GM21723 (cell line): ENCODE results near the gene RNFT1.
"Not testable (repeated sequence)": the region's sequence is repeated elsewhere in the genome, so short reads cannot be mapped to it uniquely, and the experiment has no call there.

ENCODE experiments used
- ATAC-seq: cut with Tn5 transposase; IDR thresholded peaks from one replicate; pipeline ENCODE4 v1.9.1; 2021; ENCODE audit warnings: mild to moderate bottlenecking, moderate library complexity; ENCODE audit not compliant: unreplicated experiment

Gene RNFT1, protein sequence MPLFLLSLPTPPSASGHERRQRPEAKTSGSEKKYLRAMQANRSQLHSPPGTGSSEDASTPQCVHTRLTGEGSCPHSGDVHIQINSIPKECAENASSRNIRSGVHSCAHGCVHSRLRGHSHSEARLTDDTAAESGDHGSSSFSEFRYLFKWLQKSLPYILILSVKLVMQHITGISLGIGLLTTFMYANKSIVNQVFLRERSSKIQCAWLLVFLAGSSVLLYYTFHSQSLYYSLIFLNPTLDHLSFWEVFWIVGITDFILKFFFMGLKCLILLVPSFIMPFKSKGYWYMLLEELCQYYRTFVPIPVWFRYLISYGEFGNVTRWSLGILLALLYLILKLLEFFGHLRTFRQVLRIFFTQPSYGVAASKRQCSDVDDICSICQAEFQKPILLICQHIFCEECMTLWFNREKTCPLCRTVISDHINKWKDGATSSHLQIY

GRCh38 chr17:59964482-59965328, at the start of gene RNFT1:
RNFT1 (minus strand) TSS chr17:59964740; CDS start chr17:59964663, 77 bp downstream.
- ATAC-seq, result peak; percentile 77

- ATAC-seq, result not testable (repeated sequence)
These were observed 44.8 kb upstream of the RNFT1 start for GRCh38 chr17:60009326-60009725.

DNA sequence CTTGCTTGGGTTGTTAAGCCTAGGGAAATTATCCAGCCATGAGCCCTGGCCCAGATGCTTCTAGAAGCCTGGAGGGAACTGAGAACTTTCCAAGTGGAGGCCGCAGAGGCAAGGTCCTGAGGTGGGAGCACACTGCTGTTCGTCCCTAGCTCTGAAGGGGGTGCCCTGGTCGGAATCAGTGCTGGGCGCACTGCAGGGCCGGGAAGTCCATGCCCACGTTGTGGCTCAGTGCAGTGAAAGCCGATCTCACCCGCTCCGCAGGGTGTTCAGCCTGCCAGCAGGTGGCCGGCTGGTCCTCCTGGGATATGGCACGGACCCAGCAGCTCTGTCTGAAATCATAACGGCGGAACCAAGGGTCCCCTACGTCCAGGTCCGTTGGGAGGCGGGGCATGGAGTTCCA, 43.8 kb upstream of the RNFT1 start:
- not testable (repeated sequence) for ATAC-seq

DNA sequence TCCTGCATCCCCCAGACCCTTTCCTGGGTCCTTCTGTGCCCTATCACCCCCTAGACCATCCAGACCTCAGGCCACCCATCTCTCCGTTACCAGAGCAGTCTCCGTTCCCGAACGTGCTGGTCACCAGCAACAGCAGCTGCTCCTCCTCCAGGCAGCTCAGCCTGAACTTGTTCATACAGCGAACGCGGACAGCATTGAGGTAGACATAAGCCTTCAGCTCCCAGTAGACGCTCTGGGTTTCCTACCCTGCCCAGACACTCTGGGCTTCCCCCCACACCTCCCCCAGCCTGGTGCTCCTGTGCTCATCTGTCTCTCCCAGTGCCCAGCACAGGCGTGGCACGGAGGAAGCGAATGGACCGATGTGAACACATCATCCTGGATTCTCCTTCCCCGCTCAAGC, 41.6 kb upstream of the RNFT1 start:
- no peak for ATAC-seq

GRCh38 chr17:60004561-60004960, 40.0 kb upstream of the RNFT1 start:
- not testable (repeated sequence) for ATAC-seq

DNA sequence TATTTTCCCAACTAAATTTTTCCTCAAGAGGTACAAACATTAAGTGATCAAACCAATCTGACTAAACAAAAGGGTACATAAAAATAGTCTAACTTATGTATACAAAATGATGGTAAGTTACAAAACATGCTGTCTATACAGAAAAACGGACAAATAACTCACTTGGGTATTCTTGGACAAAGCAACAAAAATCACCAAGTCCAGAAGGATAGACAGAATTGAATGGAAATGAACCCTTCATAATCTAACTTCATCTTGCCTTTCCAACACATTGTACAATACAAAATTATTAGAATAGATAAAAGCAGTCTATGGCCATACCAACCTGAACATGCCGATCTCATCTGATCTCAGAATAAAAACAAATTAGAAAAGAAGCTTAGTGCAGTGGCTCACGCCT, 37.9 kb upstream of the RNFT1 start:
- not testable (repeated sequence) for ATAC-seq

DNA sequence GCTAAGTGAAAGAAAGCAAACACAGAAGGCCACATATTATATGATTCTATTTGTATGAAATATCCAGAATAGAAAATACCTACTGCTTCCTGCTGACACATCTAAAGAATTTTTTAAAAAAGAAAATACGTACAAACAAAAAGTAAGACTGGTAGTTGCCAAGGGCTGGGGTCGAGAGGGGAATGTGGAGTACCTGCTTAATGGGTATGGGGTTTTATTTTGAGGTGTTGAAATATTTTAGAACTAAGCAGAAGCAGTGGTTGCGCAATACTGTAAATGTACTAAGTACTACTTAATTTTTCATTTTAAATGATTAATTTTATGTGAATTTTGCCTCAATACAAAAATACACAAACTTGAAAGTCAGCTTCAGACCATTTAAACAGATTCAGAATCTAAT, 32.1 kb upstream of the RNFT1 start:
- ATAC-seq, result not testable (repeated sequence)

DNA sequence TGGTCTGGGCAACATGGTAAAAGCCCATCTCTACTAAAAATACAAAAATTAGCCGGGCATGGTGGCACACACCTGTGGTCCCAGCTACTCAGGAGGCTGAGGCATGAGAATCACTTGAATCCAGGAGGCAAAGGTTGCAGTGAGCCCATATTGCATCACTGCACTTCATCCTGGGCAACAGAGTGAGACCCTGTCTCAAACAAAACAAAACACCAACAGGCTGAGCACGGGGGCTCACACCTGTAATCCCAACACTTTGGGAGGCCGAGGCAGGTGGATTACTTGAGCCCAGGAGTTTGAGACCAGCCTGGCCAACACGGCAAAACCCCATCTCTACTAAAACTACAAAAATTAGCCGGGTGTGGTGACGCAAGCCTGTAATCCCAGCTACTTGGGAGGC, 10.6 kb upstream of the RNFT1 start:
- not testable (repeated sequence) for ATAC-seq

DNA sequence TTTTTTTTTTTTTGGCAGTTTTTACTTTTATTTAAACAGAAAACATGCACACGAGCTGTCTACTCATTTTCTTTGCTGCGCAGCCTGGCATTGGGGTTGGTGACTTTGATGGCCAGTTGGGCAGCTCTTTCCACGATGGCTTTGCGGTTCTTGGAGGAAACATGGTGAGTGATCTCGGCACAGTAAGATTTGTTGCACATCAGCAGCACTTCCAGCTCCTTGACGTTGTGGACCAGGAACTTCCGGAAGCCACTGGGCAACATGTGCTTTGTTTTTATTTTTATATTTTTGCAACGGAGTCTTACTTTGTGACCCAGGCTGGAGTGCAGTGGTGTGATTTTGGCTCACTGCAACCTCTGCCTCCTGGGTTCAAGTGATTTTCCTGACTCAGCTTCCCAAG, 8.9 kb upstream of the RNFT1 start:
- ATAC-seq, result not testable (repeated sequence)

GRCh38 chr17:59972778-59973177, 8.2 kb upstream of the RNFT1 start:
- no peak for ATAC-seq

- not testable (repeated sequence) for ATAC-seq
These were observed 7.2 kb upstream of the RNFT1 start for GRCh38 chr17:59971771-59972170.

GRCh38 chr17:59963738-59964481, 630 bp downstream of the RNFT1 start:
- peak; percentile 61 for ATAC-seq

DNA sequence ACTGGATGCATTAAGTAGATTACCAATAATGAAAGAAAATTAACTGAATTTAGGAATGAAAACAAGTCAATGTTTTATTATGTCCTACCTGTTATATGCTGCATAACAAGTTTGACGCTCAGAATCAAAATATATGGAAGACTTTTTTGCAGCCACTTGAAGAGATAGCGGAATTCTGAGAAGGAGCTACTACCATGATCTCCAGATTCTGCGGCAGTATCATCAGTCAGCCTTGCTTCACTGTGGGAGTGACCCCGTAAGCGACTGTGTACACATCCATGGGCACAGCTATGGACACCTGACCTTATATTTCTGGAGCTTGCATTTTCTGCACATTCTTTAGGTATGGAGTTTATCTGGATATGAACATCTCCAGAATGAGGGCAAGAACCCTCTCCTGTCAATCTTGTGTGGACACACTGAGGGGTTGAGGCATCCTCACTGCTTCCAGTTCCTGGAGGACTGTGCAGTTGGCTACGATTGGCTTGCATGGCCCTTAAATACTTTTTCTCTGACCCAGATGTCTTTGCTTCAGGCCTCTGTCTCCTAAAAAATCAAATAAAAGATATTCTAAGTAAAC, 1.7 kb downstream of the RNFT1 start:
- no peak for ATAC-seq

- not testable (repeated sequence) for ATAC-seq
These were observed 5.0 kb downstream of the RNFT1 start for GRCh38 chr17:59959574-59959973.

GRCh38 chr17:59954856-59955255, 9.7 kb downstream of the RNFT1 start:
- ATAC-seq, result no peak

GRCh38 chr17:59950049-59950448, 14.5 kb downstream of the RNFT1 start:
- ATAC-seq, result no peak

GRCh38 chr17:59947310-59947709, 17.2 kb downstream of the RNFT1 start:
- ATAC-seq, result not testable (repeated sequence)

GRCh38 chr17:59946433-59946832, 18.1 kb downstream of the RNFT1 start:
- not testable (repeated sequence) for ATAC-seq

DNA sequence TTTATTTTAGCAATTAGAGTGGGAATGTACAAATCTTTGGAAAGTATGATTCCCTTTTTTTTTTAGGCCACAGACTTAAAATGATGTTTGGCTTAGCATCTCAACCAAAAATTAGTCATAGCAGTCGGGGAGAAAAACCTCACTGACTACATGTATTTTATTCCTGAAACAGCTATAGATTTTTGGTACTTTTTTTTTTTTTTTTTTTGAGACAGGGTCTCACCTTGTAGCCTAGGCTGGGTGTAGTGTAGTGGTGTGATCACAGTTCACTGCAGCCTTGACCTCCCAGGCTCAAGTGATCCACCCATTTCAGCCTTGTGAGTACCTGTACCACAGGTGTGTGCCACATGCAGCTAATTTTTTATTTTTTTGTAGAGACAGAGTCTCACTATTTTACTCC, 23.4 kb downstream of the RNFT1 start:
- no peak for ATAC-seq

DNA sequence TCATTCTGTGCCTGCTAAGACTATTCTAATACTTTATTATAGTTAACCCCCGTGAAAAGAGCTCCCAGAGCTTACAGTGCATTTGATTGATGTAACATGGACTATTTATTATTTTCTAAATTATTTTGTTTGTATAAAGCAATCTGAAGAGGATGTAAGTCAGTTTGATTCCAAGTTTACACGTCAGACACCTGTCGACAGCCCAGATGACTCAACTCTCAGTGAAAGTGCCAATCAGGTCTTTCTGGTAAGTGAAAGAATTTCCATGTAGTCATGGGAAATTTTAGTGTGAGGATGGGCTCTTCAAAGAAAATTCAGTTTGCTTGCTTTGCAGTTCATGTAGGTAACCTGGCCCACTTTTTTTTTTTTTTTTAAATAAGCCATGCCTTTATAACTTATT, 23.8 kb downstream of the RNFT1 start:
- not testable (repeated sequence) for ATAC-seq

GRCh38 chr17:59933317-59933716, 31.2 kb downstream of the RNFT1 start:
- ATAC-seq, result not testable (repeated sequence)
